Memory B cell (primary cell): ENCODE measurements around the gene CLRN1.

Experiments
- ATAC-seq: fragments of 150-1000 bp; cut with Tn5 transposase; 2 replicates; pipeline ENCODE4 v1.10.0; 2021; ENCODE audit warnings: low read depth, mild to moderate bottlenecking, moderate library complexity
- DNase-seq, 2 donors: peaks; one replicate each; pipeline ENCODE4 v3.0.0; 2022; ENCODE audit warnings: low spot score in 2 of 2
- H3K27ac Mint-ChIP-seq: one replicate; pipeline ENCODE4 v1.8.0; 2022; ENCODE audit warnings: mild to moderate bottlenecking, moderate library complexity, mixed read lengths
- H3K27me3 Mint-ChIP-seq: one replicate; pipeline ENCODE4 v1.8.0; 2022; ENCODE audit warnings: mixed read lengths
- H3K36me3 Mint-ChIP-seq: one replicate; pipeline ENCODE4 v1.8.0; 2022; ENCODE audit warnings: mild to moderate bottlenecking, mixed read lengths
- H3K4me1 Mint-ChIP-seq: one replicate; pipeline ENCODE4 v1.8.0; 2022; ENCODE audit warnings: mixed read lengths
- H3K4me3 Mint-ChIP-seq: one replicate; pipeline ENCODE4 v1.8.0; 2022; ENCODE audit warnings: mild to moderate bottlenecking, moderate library complexity, mixed read lengths
- H3K9me3 Mint-ChIP-seq: one replicate; pipeline ENCODE4 v1.8.0; 2022; ENCODE audit warnings: mixed read lengths

Gene CLRN1

GRCh38 chr3:150921209-150921608, 51.3 kb downstream of the CLRN1 start:
- ATAC-seq (no peak), DNase-seq (no peak)
- no peak overlapping the region for H3K4me3 Mint-ChIP-seq
- H3K4me1 Mint-ChIP-seq, result peaks cover 8% of the 10 kb centered on the region
- H3K27ac Mint-ChIP-seq, result no peak overlapping the region
- H3K27me3 Mint-ChIP-seq, result peaks cover 14% of the 10 kb centered on the region
- no peaks in the 10 kb centered on the region for H3K36me3 Mint-ChIP-seq
- H3K9me3 Mint-ChIP-seq, result no peaks in the 10 kb centered on the region

- no peaks in the 10 kb centered on the region for H3K36me3 Mint-ChIP-seq
- no peak overlapping the region for H3K27ac Mint-ChIP-seq
- no peak overlapping the region for H3K4me3 Mint-ChIP-seq
- DNase-seq (no peak), ATAC-seq (no peak)
- H3K27me3 Mint-ChIP-seq, result peaks cover 15% of the 10 kb centered on the region
- H3K4me1 Mint-ChIP-seq, result peaks cover under 1% of the 10 kb centered on the region
- H3K9me3 Mint-ChIP-seq, result no peaks in the 10 kb centered on the region
These were observed 52.3 kb downstream of the CLRN1 start for GRCh38 chr3:150920236-150920635.

DNA sequence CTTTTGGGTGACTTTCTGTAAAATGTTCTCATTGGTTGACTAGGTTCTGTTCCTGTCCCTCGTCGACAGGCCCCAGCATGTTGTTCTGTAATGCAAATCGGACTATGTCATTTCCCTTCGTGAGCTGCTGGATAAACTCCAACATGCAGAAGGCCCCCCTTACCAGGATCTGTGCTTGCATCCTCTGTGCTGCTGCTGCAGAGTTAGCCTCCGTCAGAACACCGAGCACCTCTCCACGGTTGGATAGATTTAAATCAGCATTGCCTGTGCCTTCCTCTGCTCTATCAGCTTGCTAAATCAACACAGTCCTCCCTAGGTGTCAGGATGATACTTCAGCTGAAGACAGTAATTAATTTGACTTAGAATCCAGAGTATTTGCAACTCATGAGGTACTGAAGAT, 54.6 kb downstream of the CLRN1 start:
- Mint-ChIP-seq H3K9me3 (no peaks in the 10 kb centered on the region), H3K36me3 (no peaks in the 10 kb centered on the region), H3K27ac (no peak overlapping the region), H3K4me3 (no peak overlapping the region), H3K27me3 (peaks cover 15% of the 10 kb centered on the region), H3K4me1 (no peaks in the 10 kb centered on the region)
- no peak for ATAC-seq
- no peak for DNase-seq

DNA sequence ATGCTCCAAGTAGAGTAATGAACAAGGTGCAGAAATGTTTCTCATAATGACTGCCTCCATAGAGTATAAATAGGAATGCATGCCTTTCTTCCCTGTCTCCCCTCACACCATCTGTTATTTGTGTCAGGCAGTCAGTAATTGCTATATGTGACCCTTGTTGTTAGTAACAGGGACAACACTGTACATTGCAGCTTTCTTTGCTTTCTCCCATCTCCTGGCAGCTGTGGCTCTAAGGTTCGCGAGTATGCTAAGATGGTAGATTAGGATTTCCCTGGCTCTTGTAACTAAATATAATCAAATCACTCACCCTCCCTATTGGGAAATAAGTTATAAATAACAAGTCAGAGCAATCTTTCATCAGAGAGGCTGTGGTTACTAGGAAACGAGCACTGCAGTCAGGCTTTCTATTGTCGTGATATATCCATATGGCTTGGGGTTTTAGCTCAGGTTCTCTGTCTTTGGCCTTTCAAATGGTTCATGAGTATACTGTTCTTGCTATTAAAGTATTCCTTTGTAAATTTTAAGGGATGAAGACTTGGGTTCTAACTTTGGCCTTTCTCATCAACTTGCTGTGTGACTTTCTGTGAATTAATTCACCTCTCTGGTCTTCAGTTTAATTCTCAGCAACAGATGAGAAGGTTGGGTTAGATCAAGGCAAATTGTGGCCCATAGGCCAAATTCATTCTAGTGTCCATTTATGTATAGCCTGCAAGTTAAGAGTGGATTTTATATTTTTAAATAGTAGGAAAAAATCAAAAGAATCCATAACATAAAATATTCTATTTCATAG, 59.2 kb downstream of the CLRN1 start:
- Mint-ChIP-seq H3K4me3 (no peak overlapping the region), H3K9me3 (no peaks in the 10 kb centered on the region), H3K36me3 (no peaks in the 10 kb centered on the region), H3K27ac (no peak overlapping the region), H3K4me1 (no peaks in the 10 kb centered on the region), H3K27me3 (peaks cover 7% of the 10 kb centered on the region)
- DNase-seq (no peak), ATAC-seq (no peak)

DNA sequence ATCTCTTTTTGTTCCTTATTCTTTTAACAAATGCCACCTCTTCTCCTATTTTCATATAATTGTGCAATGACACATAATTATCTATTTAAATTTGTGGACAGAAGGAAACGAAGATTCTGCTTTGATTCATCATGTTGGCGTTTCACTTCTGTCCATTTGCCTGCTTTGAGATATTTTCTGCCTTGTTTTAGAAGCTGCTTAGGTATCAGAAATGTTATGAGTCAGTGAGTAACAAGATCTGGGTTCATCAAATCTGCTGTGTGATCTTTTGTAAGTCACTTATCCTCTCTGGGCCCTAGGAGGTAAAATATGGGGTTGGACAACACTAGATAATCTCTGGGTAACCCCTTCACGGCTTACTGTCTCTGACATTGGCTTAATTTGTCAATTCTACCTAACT, 60.0 kb downstream of the CLRN1 start:
- peaks cover 12% of the 10 kb centered on the region for H3K27me3 Mint-ChIP-seq
- no peaks in the 10 kb centered on the region for H3K36me3 Mint-ChIP-seq

GRCh38 chr3:150911771-150912170, 60.8 kb downstream of the CLRN1 start:
- Mint-ChIP-seq H3K4me1 (no peaks in the 10 kb centered on the region), H3K4me3 (no peak overlapping the region), H3K9me3 (no peaks in the 10 kb centered on the region), H3K27ac (no peak overlapping the region), H3K27me3 (peaks cover 14% of the 10 kb centered on the region), H3K36me3 (no peaks in the 10 kb centered on the region)
- ATAC-seq, result no peak
- DNase-seq, result no peak

More for the DNA sequence above, 60.0 kb downstream of the CLRN1 start:
- no peak overlapping the region for H3K4me3 Mint-ChIP-seq
- H3K27ac Mint-ChIP-seq, result no peak overlapping the region
- no peaks in the 10 kb centered on the region for H3K4me1 Mint-ChIP-seq
- DNase-seq (no peak), ATAC-seq (no peak)
- no peaks in the 10 kb centered on the region for H3K9me3 Mint-ChIP-seq

- H3K36me3 Mint-ChIP-seq, result no peaks in the 10 kb centered on the region
- DNase-seq, result no peak
These were observed 66.1 kb downstream of the CLRN1 start for GRCh38 chr3:150906461-150906860.

DNA sequence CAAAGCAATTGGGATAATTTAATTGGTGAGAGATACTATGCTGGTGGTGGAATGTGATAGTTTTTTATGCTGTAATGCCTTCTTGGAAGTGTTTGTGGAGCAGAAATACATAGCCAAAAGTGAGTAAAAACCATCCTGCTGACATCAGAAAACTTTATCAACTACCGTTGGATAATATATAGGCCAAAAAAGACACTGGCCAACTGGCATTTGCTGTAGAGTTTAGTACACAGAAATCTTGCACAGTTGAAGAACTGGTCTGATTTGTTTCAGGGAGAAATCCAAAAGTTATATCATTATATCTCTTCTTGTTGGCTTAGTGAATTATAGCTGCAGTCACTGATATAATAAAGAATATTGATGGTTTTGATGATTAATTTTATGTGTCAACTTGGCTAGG, 66.8 kb downstream of the CLRN1 start:
- H3K4me1 Mint-ChIP-seq, result no peaks in the 10 kb centered on the region
- DNase-seq (no peak), ATAC-seq (no peak)
- H3K36me3 Mint-ChIP-seq, result no peaks in the 10 kb centered on the region
- H3K9me3 Mint-ChIP-seq, result no peaks in the 10 kb centered on the region
- H3K27ac Mint-ChIP-seq, result no peak overlapping the region
- no peak overlapping the region for H3K4me3 Mint-ChIP-seq
- peaks cover 13% of the 10 kb centered on the region for H3K27me3 Mint-ChIP-seq

More at GRCh38 chr3:150906461-150906860, 66.1 kb downstream of the CLRN1 start:
- ATAC-seq, result no peak
- Mint-ChIP-seq H3K4me1 (no peaks in the 10 kb centered on the region), H3K27ac (no peak overlapping the region), H3K27me3 (peaks cover 13% of the 10 kb centered on the region), H3K4me3 (no peak overlapping the region), H3K9me3 (no peaks in the 10 kb centered on the region)

DNA sequence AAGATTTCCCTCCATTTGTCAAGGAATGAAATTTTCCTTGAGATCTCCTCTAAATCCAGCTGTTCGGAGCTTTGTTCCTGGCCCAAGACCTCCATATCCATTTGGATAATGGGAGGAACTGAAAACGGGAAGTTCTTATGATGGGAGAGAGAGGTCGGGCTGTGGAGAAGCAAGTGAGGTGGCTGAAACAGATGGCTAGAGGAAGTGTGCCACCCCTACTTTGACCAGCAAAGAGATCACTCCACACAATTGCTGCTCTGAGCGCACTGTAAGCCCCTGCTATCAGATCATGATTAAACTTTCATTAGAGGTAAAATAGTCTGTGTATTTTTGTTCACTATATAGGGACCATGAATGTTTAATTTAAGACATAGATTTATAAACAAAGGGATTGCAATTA, 67.2 kb downstream of the CLRN1 start, which contains the start of gene MINDY4B:
Gene MINDY4B, minus strand, starts transcription at position 101 of the 400 bp plus-strand sequence. Its CDS starts 0 bp downstream, at position 101.
- H3K36me3 Mint-ChIP-seq, result no peaks in the 10 kb centered on the region
- DNase-seq (no peak), ATAC-seq (no peak)
- no peaks in the 10 kb centered on the region for H3K9me3 Mint-ChIP-seq
- H3K27me3 Mint-ChIP-seq, result peaks cover 13% of the 10 kb centered on the region
- H3K4me3 Mint-ChIP-seq, result no peak within 1 kb of the TSS
- H3K4me1 Mint-ChIP-seq, result no peaks in the 10 kb centered on the region
- no peak within 1 kb of the TSS for H3K27ac Mint-ChIP-seq

- Mint-ChIP-seq H3K27ac (no peak overlapping the region), H3K4me3 (no peak overlapping the region), H3K36me3 (no peaks in the 10 kb centered on the region), H3K4me1 (no peaks in the 10 kb centered on the region), H3K27me3 (peaks cover 13% of the 10 kb centered on the region), H3K9me3 (no peaks in the 10 kb centered on the region)
- DNase-seq (no peak), ATAC-seq (no peak)
These were observed 69.5 kb downstream of the CLRN1 start for GRCh38 chr3:150902988-150903387.

- H3K9me3 Mint-ChIP-seq, result no peaks in the 10 kb centered on the region
- H3K4me1 Mint-ChIP-seq, result no peaks in the 10 kb centered on the region
- H3K4me3 Mint-ChIP-seq, result no peak overlapping the region
- H3K27ac Mint-ChIP-seq, result no peak overlapping the region
- DNase-seq, result no peak
- no peak for ATAC-seq
- H3K36me3 Mint-ChIP-seq, result no peaks in the 10 kb centered on the region
- H3K27me3 Mint-ChIP-seq, result peaks cover 11% of the 10 kb centered on the region
These were observed 70.7 kb downstream of the CLRN1 start for GRCh38 chr3:150901793-150902192.

GRCh38 chr3:150899141-150899540, 73.4 kb downstream of the CLRN1 start:
- Mint-ChIP-seq H3K4me3 (no peak overlapping the region), H3K27ac (no peak overlapping the region), H3K36me3 (no peaks in the 10 kb centered on the region), H3K9me3 (no peaks in the 10 kb centered on the region), H3K4me1 (no peaks in the 10 kb centered on the region), H3K27me3 (peaks cover 10% of the 10 kb centered on the region)
- DNase-seq (no peak), ATAC-seq (no peak)

DNA sequence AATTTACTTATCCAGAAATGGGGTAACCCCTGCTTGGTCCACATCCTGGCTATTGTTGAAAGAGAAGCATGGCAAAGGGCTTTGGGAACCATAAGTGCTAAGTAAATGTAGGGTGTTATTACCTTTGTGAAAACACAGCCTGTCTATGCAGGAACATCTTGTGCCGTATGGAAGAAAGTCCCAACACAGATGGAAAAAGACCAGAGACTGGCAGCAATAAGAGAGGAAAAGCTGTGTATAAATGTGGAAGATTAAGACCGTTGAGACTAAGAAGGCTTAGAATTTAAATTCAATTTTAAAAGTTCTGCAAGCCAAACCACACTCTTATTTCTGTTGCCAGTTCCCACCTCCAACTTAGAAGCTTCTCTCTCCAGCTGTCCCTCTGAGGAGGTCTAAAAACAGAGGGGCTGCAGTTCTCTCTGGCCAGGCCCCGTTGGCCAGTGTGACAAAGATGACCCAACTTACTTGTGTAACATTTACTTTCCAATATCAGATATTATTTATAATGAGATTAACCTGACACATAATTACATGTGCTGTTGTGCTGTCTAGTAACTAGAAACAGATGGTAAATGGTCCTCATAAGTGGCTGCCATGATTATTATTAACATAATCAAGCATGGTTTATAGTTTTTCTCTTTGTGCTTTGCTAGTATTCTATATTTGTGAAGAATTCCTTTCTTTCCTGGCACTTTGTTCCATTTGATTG, 74.3 kb downstream of the CLRN1 start:
- Mint-ChIP-seq H3K4me3 (no peak overlapping the region), H3K36me3 (no peaks in the 10 kb centered on the region), H3K27ac (no peak overlapping the region), H3K9me3 (no peaks in the 10 kb centered on the region), H3K27me3 (peaks cover 10% of the 10 kb centered on the region), H3K4me1 (no peaks in the 10 kb centered on the region)
- DNase-seq (no peak), ATAC-seq (no peak)

DNA sequence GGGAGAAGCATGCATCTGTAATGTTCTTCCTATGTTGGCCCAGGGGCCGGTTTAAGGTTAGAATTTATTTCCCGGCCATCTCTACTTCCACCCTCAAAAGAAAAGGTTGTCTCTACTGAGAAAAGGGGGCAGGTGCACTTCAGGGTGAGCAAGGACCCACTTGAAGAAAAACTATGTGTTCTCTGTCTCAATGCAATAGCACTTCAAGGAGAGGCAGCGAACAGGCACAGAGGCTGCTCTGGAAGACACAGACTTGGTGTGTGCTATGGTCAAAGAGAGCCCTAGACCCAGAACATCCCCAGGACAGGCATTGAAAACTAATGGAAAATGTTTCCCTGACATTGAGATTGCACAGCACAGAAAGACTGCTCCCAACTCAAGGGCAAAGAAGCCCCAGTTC, 74.9 kb downstream of the CLRN1 start:
- Mint-ChIP-seq H3K27ac (no peak overlapping the region), H3K4me1 (no peaks in the 10 kb centered on the region), H3K9me3 (no peaks in the 10 kb centered on the region), H3K27me3 (peaks cover 10% of the 10 kb centered on the region), H3K4me3 (no peak overlapping the region), H3K36me3 (no peaks in the 10 kb centered on the region)
- ATAC-seq, result no peak
- no peak for DNase-seq
